ENCODE results near the gene INSRR. TPM values are rescaled to one million over a fixed set of nuclear protein-coding genes. Genes with fewer than 3 reads are reported as not detected.
A peak's percentile ranks its signal among the peaks of the same experiment; 100 is the strongest.

The INSRR gene
- total and polyA plus RNA-seq, 2 of the 4 experiments (the other 2 are of a cell fraction) = not detected

GRCh38 chr1:156852418-156852874 is 6.5 kb downstream of the INSRR start:
- BruUV-seq (replicated peaks) = no TSS peak
- in situ Hi-C loops (cut with MboI; ENCODE audit: low sequenced_read_pairs) (no loop called here), dilution Hi-C loops (cut with HindIII; ENCODE audit: low sequenced_read_pairs, unreplicated experiment) (no loop called here), intact Hi-C loops (cut with micrococcal nuclease) (no loop called here)
- no peak overlapping the region for H3K56ac ChIP-seq (ENCODE audit: extremely low read depth, insufficient read depth, low read length)
- no peaks in the 10 kb centered on the region for H3K79me1 ChIP-seq (ENCODE audit: low read depth in 1 of 2, low read length in 2 of 2)
- no peak overlapping the region for H3K4ac ChIP-seq (ENCODE audit: low read depth, low read length)
- no CpG with 5 or more reads among the region's 9 CpGs for WGBS, 2 experiments (ENCODE audit: extremely low coverage in 2 of 2, insufficient read length in 1 of 2)
- no peak overlapping the region for H4K8ac ChIP-seq (ENCODE audit: low read depth in 2 of 2, low read length in 2 of 2)
- no peak overlapping the region for H2BK20ac ChIP-seq (ENCODE audit: low read depth, low read length)
- no peak overlapping the region for H3K4me3 ChIP-seq (ENCODE audit: insufficient read depth, low read depth, low read length)
- TF ChIP-seq RFX5 (IDR thresholded peaks at IDR 0.05; ENCODE audit: low read depth, low read length) (no peak), CTCF (conservative IDR thresholded peaks at IDR 0.05; ENCODE audit: low read depth, low read length) (no peak), MXI1 (IDR thresholded peaks at IDR 0.05; ENCODE audit: borderline replicate concordance, low read depth, low read length) (no peak), RCOR1 (IDR thresholded peaks at IDR 0.05; ENCODE audit: insufficient replicate concordance, low read length) (no peak), CEBPB (IDR thresholded peaks at IDR 0.05; ENCODE audit: low read depth, low read length) (no peak), CHD1 (IDR thresholded peaks at IDR 0.05; ENCODE audit: low read depth, low read length) (no peak), FOS (IDR thresholded peaks at IDR 0.05; ENCODE audit: low read depth, low read length) (no peak), BHLHE40 (IDR thresholded peaks at IDR 0.05; ENCODE audit: low read depth, low read length) (no peak), ELK1 (IDR thresholded peaks at IDR 0.05; ENCODE audit: borderline replicate concordance, low read depth, low read length) (no peak), MAFK (IDR thresholded peaks at IDR 0.05; ENCODE audit: low read depth, low read length) (no peak), RAD21 (IDR thresholded peaks at IDR 0.05; ENCODE audit: low read length) (no peak), NFE2L2 (IDR thresholded peaks at IDR 0.05; ENCODE audit: low read depth, low read length) (no peak), POLR2A (IDR thresholded peaks at IDR 0.05; ENCODE audit: low read depth, low read length) (no peak), USF2 (IDR thresholded peaks at IDR 0.05; ENCODE audit: low read depth, low read length) (no peak), MAZ (IDR thresholded peaks at IDR 0.05; ENCODE audit: borderline replicate concordance, low read depth, low read length) (no peak), SMC3 (IDR thresholded peaks at IDR 0.05; ENCODE audit: low read depth, low read length) (no peak)
- H4K20me1 ChIP-seq (ENCODE audit: insufficient read depth, low read length) = peaks cover 4% of the 10 kb centered on the region; the same call in 1 of the 2 replicates
- H3K9me3 ChIP-seq (ENCODE audit: control insufficient read depth, insufficient read depth, low read length) = no peaks in the 10 kb centered on the region; the same call in 1 of the 2 replicates
- H3K36me3 ChIP-seq (ENCODE audit: control insufficient read depth, insufficient read depth, low read length) = no peaks in the 10 kb centered on the region
- CTCF ChIA-PET = interaction anchor here (1.0 kb wide), 1 partner anchor 54 kb away, joined by 5 read pairs; no protein-coding TSS in a partner anchor
- H3K23ac ChIP-seq (ENCODE audit: low read depth, low read length) = no peak overlapping the region
- no peak overlapping the region for H4K5ac ChIP-seq (ENCODE audit: low read depth, low read length)
- H3K4me2 ChIP-seq (ENCODE audit: low read depth, low read length) = no peak overlapping the region
- peaks cover 76% of the 10 kb centered on the region for H3K27me3 ChIP-seq (ENCODE audit: control insufficient read depth, insufficient read depth, low read length)
- no peak overlapping the region for H2BK120ac ChIP-seq (ENCODE audit: low read depth, low read length)
- peaks cover 3% of the 10 kb centered on the region; the same call in 1 of the 2 replicates for H3K4me1 ChIP-seq (ENCODE audit: control insufficient read depth, insufficient read depth, low read length)
- peak overlapping the region; percentile 43 for H2AFZ ChIP-seq (replicated peaks; ENCODE audit: low read length, poor library complexity)
- H2BK15ac ChIP-seq (ENCODE audit: low read depth, low read length) = no peak overlapping the region
- H3K14ac ChIP-seq (replicated peaks; ENCODE audit: low read depth, low read length) = no peak overlapping the region
- POLR2A ChIA-PET (ENCODE audit: unreplicated experiment) = no interaction called here
- H3K27ac ChIP-seq (ENCODE audit: insufficient read depth, low read length) = no peak overlapping the region
- peak; percentile 27 for DNase-seq
- H2BK5ac ChIP-seq (ENCODE audit: low read depth, low read length, poor library complexity, severe bottlenecking) = no peak overlapping the region
- H2AK5ac ChIP-seq (ENCODE audit: low read depth, low read length) = no peak overlapping the region
- H4K91ac ChIP-seq (ENCODE audit: insufficient read depth, low read depth, low read length) = no peak overlapping the region
- H2AK9ac ChIP-seq (replicated peaks; ENCODE audit: low read depth, low read length, poor library complexity) = peak overlapping the region; percentile 28
- ATAC-seq (ENCODE audit: low read depth) = peak; percentile 76
- H3K9me1 ChIP-seq (ENCODE audit: insufficient read depth, low read length) = no peaks in the 10 kb centered on the region
- H3K9ac ChIP-seq (ENCODE audit: low read depth, low read length) = no peak overlapping the region
- H3K18ac ChIP-seq (ENCODE audit: low read depth, low read length) = no peak overlapping the region

All from IMR-90 (cell line).